Testis (tissue), 3 donors: ENCODE results near the gene IL16. TPM values are rescaled to one million over a fixed set of nuclear protein-coding genes. Genes with fewer than 3 reads are reported as not detected.

Source experiments
- DNase-seq: peaks from one replicate; pipeline ENCODE4 v3.0.0-alpha.2; 2019
- H3K27ac ChIP-seq, 2 donors: fragments of 200-600 bp; sonication (generic); one replicate each; pipeline ENCODE4 v1.5.1; 2019
- H3K27me3 ChIP-seq: fragments of 200-600 bp; sonication (generic); one replicate; pipeline ENCODE4 v1.5.1; 2019
- H3K36me3 ChIP-seq: fragments of 200-600 bp; sonication (generic); one replicate; pipeline ENCODE4 v1.5.1; 2017; ENCODE audit warnings: low read depth; ENCODE audit errors: missing control alignments
- H3K4me1 ChIP-seq: fragments of 200-600 bp; sonication (generic); one replicate; pipeline ENCODE4 v1.5.1; 2019
- H3K4me3 ChIP-seq, 2 donors: fragments of 200-600 bp; sonication (generic); one replicate each; pipeline ENCODE4 v1.5.1; 2017 to 2019
- H3K9me3 ChIP-seq: fragments of 200-600 bp; sonication (generic); one replicate; pipeline ENCODE4 v1.5.1; 2017
- CTCF ChIP-seq, 3 experiments: fragments of 450-650 bp in 2 of 3; fragments of 200-600 bp in 1 of 3; sonication (generic) in 1 of 3; IDR thresholded peaks; one replicate each; pipeline ENCODE4 v1.5.1; 2016 to 2019; ENCODE audit warnings: antibody characterized with exemption in 3 of 3, mild to moderate bottlenecking in 2 of 3, moderate library complexity in 1 of 3
- POLR2A ChIP-seq: fragments of 450-650 bp; IDR thresholded peaks from one replicate; pipeline ENCODE4 v1.6.1; 2017; ENCODE audit warnings: antibody characterized with exemption, mild to moderate bottlenecking, moderate library complexity
- WGBS, 2 donors: methylation state at CpG; one replicate each; pipeline ENCODE4 v1.1.5; 2018; 5-methylcytosine and 5-hydroxymethylcytosine counted together
- intact Hi-C: fragments of 100-400 bp; cut with DNase I; formaldehyde crosslinking; loops from one replicate; pipeline ENCODE4 v1.15.1; 2023; ENCODE audit warnings: low total_unique reads
- polyA plus RNA-seq: library from polyadenylated mRNA; stranded (reverse); fragments of 350-450 nt; fragmentation: Illumina TruSeq; extraction: RNeasy Lipid Tissue Mini Kit (QIAGEN cat#74804); gene quantifications from one replicate; pipeline ENCODE4 v1.2.3, GENCODE V29; 2014; ENCODE audit warnings: low read depth, low replicate concordance; ENCODE audit not compliant: insufficient read depth
- total RNA-seq, 2 donors: library from RNA; depleted of rRNA; stranded (reverse); fragments of >200 nt; gene quantifications; one replicate each; pipeline ENCODE4 v1.2.3, GENCODE V29; 2016

Gene IL16
- total and polyA plus RNA-seq, 3 donors from 2014 or later, result 13.1 to 17.6 (median 14.9) TPM

- no peak for TF ChIP-seq POLR2A
- no peak for TF ChIP-seq CTCF (IDR thresholded peaks at IDR 0.05)
- Histone ChIP-seq H3K36me3 (no peaks in the 10 kb centered on the region), H3K27me3 (no peaks in the 10 kb centered on the region), H3K4me1 (peaks cover 13% of the 10 kb centered on the region), H3K4me3 (no peak overlapping the region), H3K9me3 (no peaks in the 10 kb centered on the region), H3K27ac (no peak overlapping the region)
- intact Hi-C loops, result loop anchor here (10.0 kb wide), 1 partner anchor 59 kb away; no protein-coding TSS in a partner anchor
- DNase-seq, result no peak
- 46 to 53% methylated on average over 3 of the region's 3 CpGs for WGBS, 2 donors
Measured at GRCh38 chr15:81275711-81276392, 79.2 kb downstream of the IL16 start.

GRCh38 chr15:81276967-81277366 lies 80.3 kb downstream of the IL16 start:
- Histone ChIP-seq H3K27me3 (no peaks in the 10 kb centered on the region), H3K4me1 (peaks cover 13% of the 10 kb centered on the region), H3K4me3 (no peak overlapping the region), H3K27ac (no peak overlapping the region), H3K9me3 (no peaks in the 10 kb centered on the region), H3K36me3 (no peaks in the 10 kb centered on the region)
- intact Hi-C loops, result loop anchor here (10.0 kb wide), 1 partner anchor 58 kb away; no protein-coding TSS in a partner anchor
- no peak for TF ChIP-seq CTCF (IDR thresholded peaks at IDR 0.05)
- TF ChIP-seq POLR2A, result no peak
- DNase-seq, result no peak
- WGBS, 2 donors, result 90 to 92% methylated on average over 2 of the region's 2 CpGs

GRCh38 chr15:81277851-81278250 lies 81.2 kb downstream of the IL16 start:
- intact Hi-C loops, result loop anchor here (10.0 kb wide), 1 partner anchor 57 kb away; no protein-coding TSS in a partner anchor
- Histone ChIP-seq H3K36me3 (no peaks in the 10 kb centered on the region), H3K27ac (no peak overlapping the region), H3K9me3 (no peaks in the 10 kb centered on the region), H3K27me3 (no peaks in the 10 kb centered on the region), H3K4me3 (no peak overlapping the region), H3K4me1 (peaks cover 13% of the 10 kb centered on the region)
- no peak for DNase-seq
- 92 to 96% methylated on average over 2 of the region's 2 CpGs for WGBS, 2 donors
- TF ChIP-seq POLR2A, result no peak
- TF ChIP-seq CTCF (IDR thresholded peaks at IDR 0.05), result no peak

- Histone ChIP-seq H3K27ac (no peak overlapping the region), H3K4me1 (peaks cover 13% of the 10 kb centered on the region), H3K4me3 (no peak overlapping the region), H3K27me3 (no peaks in the 10 kb centered on the region), H3K9me3 (no peaks in the 10 kb centered on the region), H3K36me3 (no peaks in the 10 kb centered on the region)
- no peak for DNase-seq
- 94 to 95% methylated on average over 6 of the region's 6 CpGs for WGBS, 2 donors
- TF ChIP-seq CTCF (IDR thresholded peaks at IDR 0.05) (no peak), POLR2A (no peak)
- intact Hi-C loops, result loop anchor here (10.0 kb wide), 1 partner anchor 56 kb away; no protein-coding TSS in a partner anchor
Measured at GRCh38 chr15:81278306-81279029, 81.8 kb downstream of the IL16 start.
